Fibroblast of skin of back (primary cell): ENCODE measurements around the gene EVA1A.
A peak's percentile ranks its signal among the peaks of the same experiment; 100 is the strongest.

Source experiments
- DNase-seq: peaks from one replicate; pipeline ENCODE4 v3.0.0-alpha.2; 2013

Gene EVA1A

DNA sequence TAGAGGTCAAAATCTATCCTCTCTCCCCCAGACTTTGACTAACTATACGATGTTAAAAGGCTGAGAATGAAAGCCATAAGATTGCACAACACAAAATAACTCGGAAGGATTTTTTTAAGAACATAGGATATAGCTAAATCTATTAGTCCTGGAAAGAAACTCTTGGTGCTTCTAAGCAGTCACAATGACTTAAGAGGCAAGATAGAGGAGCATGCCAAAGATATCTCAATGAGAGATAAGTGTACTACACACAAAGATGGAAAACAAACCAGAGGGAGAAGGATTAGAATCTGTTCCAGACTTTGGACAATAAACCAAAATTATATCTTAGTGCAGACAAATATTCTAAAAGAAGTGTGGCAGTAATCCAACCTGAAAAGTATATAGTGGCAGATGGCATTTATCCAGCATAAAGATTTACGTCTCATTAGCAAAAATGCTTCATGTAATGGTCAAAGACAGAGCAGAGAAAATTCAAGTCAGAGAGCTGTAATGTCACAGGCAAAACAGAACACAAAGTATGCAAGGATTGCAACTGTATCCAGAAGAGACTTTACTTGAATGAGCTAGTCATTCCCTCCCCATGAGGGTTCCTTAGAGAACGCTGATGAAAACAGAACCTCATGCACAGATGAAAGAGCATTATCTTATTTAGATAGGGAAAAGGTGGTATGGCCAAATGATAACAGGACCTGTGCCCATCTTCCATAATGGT is 28.8 kb upstream of the EVA1A start:
- DNase-seq, result peak; percentile 59

GRCh38 chr2:75587954-75588587 is 27.3 kb upstream of the EVA1A start:
- peak; percentile 89 for DNase-seq

DNA sequence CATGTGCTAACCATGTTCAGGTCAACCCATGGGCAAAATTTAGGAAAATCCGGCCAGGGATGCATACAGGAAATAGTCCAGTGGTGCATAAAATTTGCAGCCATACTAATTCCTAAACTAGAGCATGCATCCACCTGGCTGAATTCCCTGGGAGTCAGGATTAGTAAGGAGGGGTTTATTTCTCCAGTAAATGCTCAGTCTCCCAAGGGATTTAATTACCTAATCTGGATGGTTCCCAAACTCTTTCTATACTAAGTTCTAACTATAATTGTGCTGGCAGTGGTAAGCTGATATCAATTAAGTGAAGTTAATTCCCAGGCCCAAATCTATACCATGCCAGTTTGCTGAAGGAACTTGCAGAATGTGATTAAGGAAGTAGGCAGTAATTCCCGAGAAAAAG is 26.2 kb upstream of the EVA1A start:
- no peak for DNase-seq

DNA sequence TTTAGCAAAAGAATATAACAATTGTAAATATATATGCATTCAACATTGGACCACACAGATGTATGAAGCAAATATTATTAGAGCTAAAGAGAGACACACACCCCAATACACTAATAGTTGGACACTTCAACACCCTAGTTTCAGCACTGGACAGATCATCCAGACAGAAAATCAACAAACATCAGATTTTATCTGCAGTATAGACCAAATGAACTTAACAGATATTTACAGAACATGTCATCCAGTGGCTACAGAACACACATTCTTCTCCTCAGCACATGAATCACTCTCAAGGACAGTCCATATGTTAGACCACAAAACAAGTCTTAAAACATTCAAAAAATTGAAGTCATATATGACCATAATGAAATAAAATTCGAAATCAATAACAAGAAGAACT is 22.1 kb upstream of the EVA1A start:
- peak; percentile 59 for DNase-seq

DNA sequence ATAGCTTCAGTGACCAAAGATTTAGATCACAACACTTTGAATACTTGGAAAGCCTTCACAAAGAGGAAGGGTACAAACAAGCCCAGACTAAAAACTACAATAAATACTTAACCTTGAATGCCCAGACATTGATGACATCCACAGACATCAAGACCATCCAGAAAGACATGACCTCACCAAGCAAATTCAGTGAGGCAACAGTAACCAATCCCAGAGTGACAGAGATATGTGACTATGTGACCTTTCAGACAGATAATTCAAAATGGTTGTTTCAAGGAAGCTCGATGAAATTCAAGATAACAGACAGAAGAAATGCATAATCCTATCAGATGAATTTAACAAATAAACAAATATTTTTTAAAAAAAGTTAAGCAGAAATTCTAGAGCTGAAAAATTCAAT is 19.9 kb upstream of the EVA1A start:
- no peak for DNase-seq

DNA sequence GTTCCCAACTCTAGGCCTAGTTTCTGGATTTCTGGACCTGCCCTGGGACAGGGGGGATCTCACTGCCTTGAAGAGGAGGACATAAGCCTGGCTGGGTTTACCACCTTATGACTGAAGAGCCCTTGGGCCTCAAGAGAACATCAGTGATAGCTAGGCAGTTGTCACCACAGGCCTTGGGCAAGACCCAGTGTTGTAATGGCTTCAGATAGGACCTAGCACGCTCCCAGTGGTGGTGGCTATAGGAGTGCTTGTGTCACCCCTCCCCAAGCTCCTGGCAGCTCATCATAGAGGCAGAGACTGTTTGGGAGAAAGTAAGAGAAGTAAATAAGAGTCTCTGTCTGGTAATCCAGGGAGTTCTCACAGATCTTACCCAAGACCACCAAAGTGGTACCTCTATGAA is 19.4 kb upstream of the EVA1A start:
- DNase-seq, result no peak

DNA sequence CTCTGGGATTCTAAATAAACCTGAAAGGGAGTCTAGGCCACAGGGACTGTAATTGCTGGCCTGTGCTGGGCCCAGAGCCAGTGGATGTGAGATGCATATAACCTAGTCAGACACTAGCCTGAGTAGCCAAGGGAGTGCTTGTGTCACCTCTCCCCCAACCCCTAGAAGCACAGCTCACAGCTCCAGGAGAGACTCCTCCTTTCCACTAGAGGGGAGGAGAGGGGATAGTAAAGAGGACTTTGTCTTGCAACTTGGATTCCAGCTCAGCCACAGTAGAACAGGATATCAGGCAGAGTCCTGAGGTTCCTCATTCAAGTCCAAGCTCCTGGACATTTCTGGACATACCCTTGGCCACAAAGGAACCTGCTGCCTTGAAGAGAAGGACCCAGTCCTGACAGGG is 18.4 kb upstream of the EVA1A start:
- no peak for DNase-seq

DNA sequence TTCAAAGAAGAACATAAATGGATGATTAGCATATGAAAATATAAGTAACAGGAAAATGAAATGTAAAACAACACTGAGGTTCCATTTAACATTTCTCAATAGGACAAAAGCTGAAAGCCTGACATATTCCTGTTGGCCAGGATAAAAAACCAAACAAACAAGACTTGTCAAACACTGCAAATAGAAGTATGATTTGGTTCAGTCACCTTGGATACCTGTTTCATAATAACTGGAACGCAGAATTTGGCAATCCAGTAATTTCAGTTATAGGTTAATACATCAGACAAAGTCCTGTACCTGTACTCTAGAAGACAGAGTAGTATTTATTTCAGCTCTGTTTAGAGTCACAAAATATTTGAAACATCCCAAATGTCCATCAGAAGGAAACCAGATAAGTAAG is 16.5 kb upstream of the EVA1A start:
- no peak for DNase-seq

DNA sequence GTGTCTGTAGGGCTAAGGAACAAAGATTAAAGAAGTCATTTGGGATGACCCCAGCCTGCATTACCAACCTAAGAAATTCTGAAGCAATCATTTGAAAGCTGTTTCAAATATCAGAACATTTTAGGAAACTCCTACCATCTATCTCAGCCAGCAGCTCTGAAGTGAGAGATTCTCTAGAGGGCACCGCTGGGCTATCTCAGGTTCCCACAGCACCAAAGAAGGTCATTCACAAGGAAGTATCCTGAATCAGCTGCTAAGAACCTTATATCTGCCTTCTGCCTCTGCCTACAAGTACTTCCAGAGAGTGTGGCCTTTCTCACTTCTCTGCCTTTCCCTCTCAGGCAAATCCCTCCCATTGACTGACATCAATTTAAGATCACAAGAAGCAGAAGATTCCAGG is 13.4 kb upstream of the EVA1A start:
- no peak for DNase-seq

- DNase-seq, result no peak
These were observed 12.6 kb upstream of the EVA1A start for GRCh38 chr2:75573145-75573878.

DNA sequence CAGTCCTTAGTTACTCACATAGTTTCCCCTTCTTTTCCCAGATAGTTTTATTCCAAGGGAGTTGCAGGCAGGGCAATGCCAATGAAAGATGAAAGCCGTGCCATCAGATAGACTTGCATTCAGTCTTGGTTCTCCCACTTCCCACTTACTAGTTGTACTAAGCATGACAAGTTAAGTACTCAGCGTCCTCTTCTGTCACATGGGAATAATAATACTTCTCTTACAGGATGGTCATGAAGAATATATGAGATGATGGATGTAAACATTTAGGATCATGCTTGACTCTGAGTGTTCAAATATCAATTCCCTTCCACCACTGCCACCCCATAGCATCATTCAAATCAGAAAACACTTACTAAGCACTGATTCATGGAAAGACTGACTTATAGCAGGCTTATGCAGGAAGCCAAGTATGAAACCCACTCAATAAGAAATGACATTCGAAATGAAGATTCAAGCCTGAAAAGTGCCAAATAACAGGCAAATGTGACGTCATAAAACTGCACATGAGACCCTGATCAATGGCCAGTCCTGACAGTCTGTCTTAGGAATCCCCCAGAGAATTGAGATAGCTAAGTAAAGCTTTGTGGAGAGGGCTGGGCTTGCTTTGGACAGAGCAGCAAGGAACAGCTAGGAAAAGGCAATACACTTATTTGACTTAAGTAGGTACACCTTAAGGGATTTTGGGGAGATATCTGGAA is 11.1 kb upstream of the EVA1A start:
- DNase-seq, result peak; percentile 16

DNA sequence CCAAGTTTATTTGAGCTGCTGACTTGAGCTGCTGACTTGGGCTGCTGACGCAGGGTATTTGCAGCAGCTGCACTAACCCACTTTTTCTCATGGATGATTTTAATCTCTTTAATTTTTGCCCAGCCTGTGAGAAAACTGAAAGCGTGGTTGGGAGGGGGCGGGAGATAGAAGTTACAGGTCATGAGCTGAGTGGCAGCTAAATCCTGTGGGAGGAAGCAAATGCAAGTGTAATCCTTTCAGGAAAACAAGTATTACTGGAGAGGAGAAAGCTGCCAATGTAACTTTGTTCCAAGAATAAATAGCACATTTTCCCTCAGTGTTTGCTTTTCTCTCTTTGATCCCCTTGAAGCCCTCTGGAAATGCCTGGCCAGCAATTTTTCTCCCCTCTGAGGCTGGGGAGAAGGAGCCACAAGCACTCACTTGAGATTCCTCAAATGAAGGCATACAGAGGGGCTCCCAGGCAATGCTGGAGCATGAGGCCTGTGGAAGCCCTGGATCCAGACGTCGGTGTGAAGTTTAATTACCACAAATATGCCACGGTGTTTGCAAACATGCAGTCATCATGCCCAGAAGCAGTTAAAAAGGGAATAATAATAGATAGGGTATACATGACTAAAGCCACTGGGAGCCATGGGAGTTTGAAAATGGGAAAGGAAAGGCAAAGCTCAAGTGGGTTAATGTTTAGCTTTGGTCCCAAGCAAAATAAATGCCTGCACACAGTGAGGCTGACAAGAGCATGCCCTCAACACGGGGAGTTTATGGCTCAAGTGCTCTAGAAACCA is 10.4 kb upstream of the EVA1A start:
- peak; percentile 15 for DNase-seq

GRCh38 chr2:75570024-75570947 is 9.5 kb upstream of the EVA1A start:
- DNase-seq, result no peak

DNA sequence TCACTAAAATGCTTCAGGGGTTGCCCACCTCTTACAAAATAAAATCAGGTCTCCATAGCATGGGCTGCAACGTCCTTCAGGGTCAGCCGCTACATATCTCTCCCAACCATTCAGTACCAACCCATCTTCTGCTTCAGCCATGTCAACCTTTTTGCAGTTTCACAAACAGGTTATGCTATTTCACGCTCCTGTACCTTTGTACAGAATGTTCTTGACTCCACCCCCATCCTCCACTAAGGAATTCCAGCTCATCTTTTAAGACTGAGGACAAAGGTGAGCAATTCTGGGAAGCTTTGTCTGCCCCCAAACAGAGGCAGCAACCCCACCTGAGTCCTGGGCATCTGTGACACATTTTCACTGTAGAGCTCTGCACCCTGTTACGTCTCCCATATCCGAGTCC is 8.8 kb upstream of the EVA1A start:
- DNase-seq, result no peak

GRCh38 chr2:75568174-75568573 is 7.4 kb upstream of the EVA1A start:
- DNase-seq, result no peak

- DNase-seq, result peak; percentile 68
These were observed 5.0 kb upstream of the EVA1A start for GRCh38 chr2:75565472-75566462.

DNA sequence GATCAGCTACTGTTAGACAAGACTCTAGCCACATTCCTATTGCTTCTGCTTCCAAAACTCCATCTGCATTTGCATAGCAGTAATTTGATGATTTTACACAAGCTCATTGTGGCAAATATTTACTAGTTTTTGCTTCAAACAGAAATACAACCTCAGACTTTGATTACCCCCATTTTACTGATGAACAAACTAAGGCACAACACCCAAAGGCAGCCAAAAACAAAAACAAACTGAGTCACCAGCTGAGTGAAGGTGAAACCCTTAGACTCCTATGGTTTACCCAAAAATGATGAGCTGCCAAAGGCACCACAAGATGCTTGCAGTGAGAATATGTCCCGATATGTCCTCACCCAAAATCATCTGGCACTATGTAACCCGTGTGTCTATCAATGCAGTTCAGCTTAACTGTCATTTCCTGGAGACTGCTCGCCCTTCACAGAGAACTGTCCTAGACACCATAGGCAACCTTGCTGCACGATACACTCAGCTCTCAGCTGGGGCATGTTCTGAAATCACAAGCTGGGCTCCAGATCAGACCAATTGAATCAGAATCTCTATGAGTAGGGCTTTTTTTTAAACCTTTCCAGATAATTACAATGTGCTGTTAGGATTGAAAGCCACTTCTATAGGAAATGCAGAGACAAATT is 4.1 kb upstream of the EVA1A start:
- DNase-seq, result no peak

DNA sequence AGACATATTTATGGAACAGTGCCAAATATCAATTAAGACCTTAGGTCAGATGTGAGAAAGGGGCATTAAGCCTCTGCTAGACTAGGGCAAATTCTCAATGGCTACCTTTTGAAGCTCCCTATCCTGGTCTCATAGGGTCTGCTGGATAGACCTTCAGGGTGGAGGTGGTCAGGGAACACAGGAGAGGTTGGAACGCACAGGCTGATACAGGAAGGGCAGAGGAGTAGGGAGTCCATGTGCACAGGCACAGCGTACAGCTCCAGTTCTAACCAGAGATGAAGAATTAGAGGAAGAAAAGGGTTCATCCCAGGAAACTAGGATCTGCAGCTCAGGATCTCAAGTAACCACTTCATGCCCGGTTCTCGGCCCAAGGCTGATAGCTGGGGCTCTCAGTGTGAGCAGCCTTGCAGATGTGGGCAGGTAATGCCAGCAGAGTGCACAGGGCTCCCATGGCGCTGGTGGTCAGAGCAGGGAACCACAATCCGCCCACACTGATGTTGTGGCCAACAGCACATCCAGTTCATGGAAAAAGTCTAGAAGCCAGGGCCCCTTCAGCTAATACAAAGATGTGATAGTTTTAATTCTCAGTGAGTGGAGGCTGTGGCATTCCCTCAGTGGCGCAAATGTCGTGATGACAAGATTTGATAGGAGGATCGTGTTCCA is 3.4 kb upstream of the EVA1A start:
- DNase-seq, result no peak

GRCh38 chr2:75563591-75563990 is 2.9 kb upstream of the EVA1A start:
- DNase-seq, result no peak
